Upper lobe of left lung (tissue), 6 donors: ENCODE data around the gene LAMB4. TPM values are rescaled to one million over a fixed set of nuclear protein-coding genes. Genes with fewer than 3 reads are reported as not detected.

Experiments
- ATAC-seq, 2 donors: fragments of 200-7000 bp; cut with Tn5 transposase; one replicate each; pipeline ENCODE4 v1.9.1; 2022; ENCODE audit warnings: mild to moderate bottlenecking in 2 of 2, moderate library complexity in 2 of 2; ENCODE audit not compliant: low FRiP score in 2 of 2
- DNase-seq, 2 donors: peaks; one replicate each; pipeline ENCODE4 v3.0.0-alpha.2; 2019 to 2020
- H3K27ac ChIP-seq, 4 donors: fragments of 200-600 bp; sonication (generic); one replicate each; pipeline ENCODE4 v1.5.1; 2016 to 2019
- H3K27me3 ChIP-seq, 4 donors: fragments of 200-600 bp; sonication (generic); one replicate each; pipeline ENCODE4 v1.5.1; 2017 to 2019
- H3K36me3 ChIP-seq, 4 donors: fragments of 200-600 bp; sonication (generic); one replicate each; pipeline ENCODE4 v1.5.1; 2016 to 2019
- H3K4me1 ChIP-seq, 4 donors: fragments of 200-600 bp; sonication (generic); one replicate each; pipeline ENCODE4 v1.5.1; 2018 to 2019
- H3K4me3 ChIP-seq, 4 donors: fragments of 200-600 bp; sonication (generic); one replicate each; pipeline ENCODE4 v1.5.1; 2017 to 2019; ENCODE audit warnings: mild to moderate bottlenecking in 2 of 4, moderate library complexity in 1 of 4
- H3K9me3 ChIP-seq, 4 donors: fragments of 200-600 bp; sonication (generic); one replicate each; pipeline ENCODE4 v1.5.1; 2018 to 2019
- EP300 ChIP-seq, 4 donors: sonication (generic); formaldehyde crosslinking; IDR thresholded peaks; one replicate each; pipeline ENCODE4 v1.5.1; 2017; ENCODE audit warnings: antibody characterized with exemption in 4 of 4, control low read depth in 2 of 4
- POLR2A ChIP-seq, 4 donors: fragments of 450-650 bp; IDR thresholded peaks; one replicate each; pipeline ENCODE4 v1.5.1; 2016 to 2017; ENCODE audit warnings: antibody characterized with exemption in 4 of 4, mild to moderate bottlenecking in 2 of 4
- POLR2AphosphoS5 ChIP-seq, 2 donors: sonication (generic); formaldehyde crosslinking; IDR thresholded peaks; one replicate each; pipeline ENCODE4 v1.5.1; 2017; ENCODE audit warnings: antibody characterized with exemption in 2 of 2
- WGBS, 2 donors: methylation state at CpG; one replicate each; pipeline ENCODE4 v1.1.5; 2017 to 2018; 5-methylcytosine and 5-hydroxymethylcytosine counted together
- total RNA-seq, 6 donors: library from RNA; depleted of rRNA in 4 of 6; stranded (reverse); fragments of >200 nt in 4 of 6; gene quantifications; one replicate each; pipeline versions ENCODE4 v1.1.0 to v1.2.1, GENCODE V29; 2016 to 2021
- TF ChIP-seq, protein P1 (sequence below), 6 experiments: fragments of 450-650 bp in 4 of 6; fragments of 200-600 bp in 2 of 6; sonication (generic) in 2 of 6; IDR thresholded peaks; one replicate each; pipeline ENCODE4 v1.5.1; 2016 to 2019; ENCODE audit warnings: antibody characterized with exemption in 6 of 6
- donor health status: DM: no; HTN: no; CAD: no; lungs with moderate emphysema.
- donor health status: DM: no; HTN: yes; CAD: no; lungs with severe emphysema.

The LAMB4 gene
- total RNA-seq, 6 donors from 2014 or later, result 0.10 to 18.9 (median 0.47) TPM; not detected in 2

DNA sequence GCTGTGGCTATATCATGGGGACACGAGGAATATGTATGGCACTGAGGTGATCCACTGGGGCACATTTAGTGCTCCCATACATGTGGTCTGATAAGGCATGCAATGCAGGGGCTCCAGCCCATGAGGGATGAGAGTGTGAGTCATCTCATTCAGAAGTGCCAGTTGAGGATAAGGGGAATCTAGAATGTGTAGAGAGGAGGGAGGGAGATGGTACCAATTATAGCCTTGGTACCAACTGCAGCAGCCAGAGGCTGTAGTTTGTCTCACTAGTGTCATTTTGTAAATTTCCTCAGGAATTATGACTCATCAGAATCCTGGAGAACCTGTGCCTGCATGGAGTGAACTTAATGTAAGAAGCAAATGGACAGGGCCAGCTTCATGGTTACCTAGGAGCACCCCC, 46.2 kb downstream of the LAMB4 start:
- Histone ChIP-seq H3K27me3 (no peaks in the 10 kb centered on the region), H3K36me3 (no peaks in the 10 kb centered on the region), H3K4me3 (no peak overlapping the region), H3K27ac (no peak overlapping the region), H3K9me3 (peaks cover 0 to 3% (median 0%) of the 10 kb centered on the region in 4 donors), H3K4me1 (peaks cover 0 to 15% (median 9%) of the 10 kb centered on the region in 4 donors)
- no peak for ATAC-seq
- DNase-seq, result no peak
- TF ChIP-seq POLR2AphosphoS5 (IDR thresholded peaks at IDR 0.05) (no peak), EP300 (IDR thresholded peaks at IDR 0.05) (no peak)
- TF ChIP-seq, protein P1, sequence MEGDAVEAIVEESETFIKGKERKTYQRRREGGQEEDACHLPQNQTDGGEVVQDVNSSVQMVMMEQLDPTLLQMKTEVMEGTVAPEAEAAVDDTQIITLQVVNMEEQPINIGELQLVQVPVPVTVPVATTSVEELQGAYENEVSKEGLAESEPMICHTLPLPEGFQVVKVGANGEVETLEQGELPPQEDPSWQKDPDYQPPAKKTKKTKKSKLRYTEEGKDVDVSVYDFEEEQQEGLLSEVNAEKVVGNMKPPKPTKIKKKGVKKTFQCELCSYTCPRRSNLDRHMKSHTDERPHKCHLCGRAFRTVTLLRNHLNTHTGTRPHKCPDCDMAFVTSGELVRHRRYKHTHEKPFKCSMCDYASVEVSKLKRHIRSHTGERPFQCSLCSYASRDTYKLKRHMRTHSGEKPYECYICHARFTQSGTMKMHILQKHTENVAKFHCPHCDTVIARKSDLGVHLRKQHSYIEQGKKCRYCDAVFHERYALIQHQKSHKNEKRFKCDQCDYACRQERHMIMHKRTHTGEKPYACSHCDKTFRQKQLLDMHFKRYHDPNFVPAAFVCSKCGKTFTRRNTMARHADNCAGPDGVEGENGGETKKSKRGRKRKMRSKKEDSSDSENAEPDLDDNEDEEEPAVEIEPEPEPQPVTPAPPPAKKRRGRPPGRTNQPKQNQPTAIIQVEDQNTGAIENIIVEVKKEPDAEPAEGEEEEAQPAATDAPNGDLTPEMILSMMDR (IDR thresholded peaks at IDR 0.05), result no peak
- WGBS, 2 donors, result 88 to 100% methylated on average over 1 of the region's 1 CpG

DNA sequence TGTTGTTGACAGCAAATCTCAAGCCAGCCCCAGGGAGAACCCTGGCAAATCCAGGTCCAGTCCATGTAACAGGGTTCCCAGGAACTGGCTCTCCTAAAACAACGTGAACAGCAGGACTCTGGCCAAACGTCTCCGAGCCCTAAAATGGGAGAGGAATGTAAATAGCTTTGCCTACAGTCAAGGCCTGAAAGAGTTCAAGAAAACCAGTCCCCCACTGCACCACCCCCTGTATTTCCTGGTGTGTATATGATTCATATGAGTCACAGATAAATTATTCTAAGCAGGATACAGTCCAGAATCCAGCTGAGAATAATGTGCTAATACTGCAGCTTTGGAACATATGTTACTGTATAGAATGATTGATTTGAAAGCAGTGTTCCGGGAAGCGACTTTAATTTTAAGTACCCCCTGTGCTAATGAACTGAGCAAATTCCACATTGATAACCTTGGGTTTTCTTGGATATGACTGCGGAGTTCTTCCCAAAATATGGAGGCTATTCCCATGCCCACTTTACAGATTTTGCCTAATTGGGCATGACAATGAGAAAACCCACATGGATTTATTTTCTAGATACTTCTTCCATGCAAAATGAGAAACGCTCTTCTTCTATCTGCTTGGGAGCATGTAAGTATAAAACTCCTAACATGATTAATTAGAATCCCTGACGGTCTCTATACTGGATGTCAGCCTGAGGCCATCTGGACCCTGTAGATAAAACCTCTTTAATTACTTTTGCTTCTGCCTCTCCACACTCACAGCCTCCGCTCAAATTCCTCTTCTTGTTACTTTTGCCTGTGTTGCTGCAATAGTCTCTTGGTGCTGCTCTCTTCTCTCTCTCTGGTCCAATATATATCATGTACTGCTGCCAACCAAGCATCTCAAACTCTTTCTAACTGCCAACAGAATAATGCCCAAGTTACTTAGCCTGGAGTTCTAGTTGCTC, 50.2 kb downstream of the LAMB4 start:
- peaks cover 0 to 27% (median 9%) of the 10 kb centered on the region in 4 donors for H3K4me1 ChIP-seq
- TF ChIP-seq POLR2A (IDR thresholded peaks at IDR 0.05) (no peak), POLR2AphosphoS5 (IDR thresholded peaks at IDR 0.05) (no peak), EP300 (IDR thresholded peaks at IDR 0.05) (no peak)
- TF ChIP-seq, protein P1 (IDR thresholded peaks at IDR 0.05), result no peak
- H3K4me3 ChIP-seq, result no peak overlapping the region
- no peak for ATAC-seq
- H3K27me3 ChIP-seq, result no peaks in the 10 kb centered on the region
- no peak for DNase-seq
- H3K36me3 ChIP-seq, result no peaks in the 10 kb centered on the region
- no peak overlapping the region for H3K27ac ChIP-seq
- 64 to 68% methylated on average over 9 of the region's 9 CpGs for WGBS, 2 donors
- peaks cover 0 to 3% (median 0%) of the 10 kb centered on the region in 4 donors for H3K9me3 ChIP-seq

DNA sequence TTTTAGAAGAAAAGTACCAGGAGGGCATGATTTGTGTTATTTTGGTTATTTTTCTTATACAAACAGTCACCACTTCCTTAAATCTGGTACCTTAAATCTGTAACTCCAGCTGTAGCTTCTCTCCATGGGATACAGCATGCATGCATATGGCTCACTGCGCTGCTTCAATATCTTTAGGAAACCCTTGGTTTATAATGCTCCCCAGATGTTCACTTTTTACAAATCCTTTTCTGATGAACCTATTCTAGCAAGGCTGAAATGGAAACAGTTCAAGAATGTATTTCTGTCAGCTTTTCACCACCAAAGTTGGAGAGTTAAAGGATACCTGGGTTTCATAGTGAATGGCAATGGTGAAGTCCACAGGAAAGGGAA, 50.9 kb downstream of the LAMB4 start:
- WGBS, 2 donors, result 96% methylated on average over 1 of the region's 1 CpG
- ATAC-seq (no peak), DNase-seq (no peak)
- Histone ChIP-seq H3K4me3 (no peak overlapping the region), H3K27me3 (no peaks in the 10 kb centered on the region), H3K27ac (no peak overlapping the region), H3K36me3 (no peaks in the 10 kb centered on the region), H3K9me3 (peaks cover 0 to 3% (median 0%) of the 10 kb centered on the region in 4 donors), H3K4me1 (peaks cover 0 to 27% (median 9%) of the 10 kb centered on the region in 4 donors)
- TF ChIP-seq, protein P1 (IDR thresholded peaks at IDR 0.05), result no peak
- no peak for TF ChIP-seq POLR2A (IDR thresholded peaks at IDR 0.05)
- no peak for TF ChIP-seq POLR2AphosphoS5 (IDR thresholded peaks at IDR 0.05)
- no peak for TF ChIP-seq EP300 (IDR thresholded peaks at IDR 0.05)

DNA sequence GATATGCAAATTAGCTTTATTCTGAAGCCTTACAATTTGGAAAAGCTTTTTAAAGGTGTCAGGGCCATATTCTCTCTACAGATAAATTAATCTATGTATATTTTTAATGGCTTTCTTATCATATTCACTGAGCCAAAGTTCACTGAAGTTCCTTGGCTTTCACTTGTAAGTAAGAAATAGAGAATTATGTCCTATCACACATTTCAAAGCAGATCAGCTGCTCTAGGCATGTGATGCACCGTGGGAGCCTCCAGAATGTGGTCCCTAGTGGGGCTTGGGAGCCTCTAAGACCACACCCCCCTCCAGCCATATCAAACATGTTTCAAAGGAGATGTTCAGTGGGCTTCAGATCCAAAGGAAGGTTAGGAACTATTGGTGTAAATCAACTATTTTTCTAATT, 51.5 kb downstream of the LAMB4 start:
- 62 to 89% methylated on average over 1 of the region's 1 CpG for WGBS, 2 donors
- no peak overlapping the region for H3K27ac ChIP-seq
- DNase-seq, result no peak

More for the DNA sequence above, 51.5 kb downstream of the LAMB4 start:
- ATAC-seq, result no peak
- TF ChIP-seq, protein P1 (IDR thresholded peaks at IDR 0.05), result no peak
- TF ChIP-seq EP300 (IDR thresholded peaks at IDR 0.05) (no peak), POLR2AphosphoS5 (IDR thresholded peaks at IDR 0.05) (no peak), POLR2A (IDR thresholded peaks at IDR 0.05) (no peak)
- H3K27me3 ChIP-seq, result no peaks in the 10 kb centered on the region
- H3K9me3 ChIP-seq, result peaks cover 0 to 3% (median 0%) of the 10 kb centered on the region in 4 donors
- H3K4me3 ChIP-seq, result no peak overlapping the region
- H3K4me1 ChIP-seq, result peaks cover 0 to 28% (median 9%) of the 10 kb centered on the region in 4 donors
- H3K36me3 ChIP-seq, result no peaks in the 10 kb centered on the region
